HCT116 (cell line): ENCODE data around the gene COA1. TPM values are rescaled to one million over a fixed set of nuclear protein-coding genes. Genes with fewer than 3 reads are reported as not detected.

Experiments
- ATAC-seq: fragments of 200-7000 bp; cut with Tn5 transposase; 2 replicates; pipeline ENCODE4 v1.9.1; 2020; ENCODE audit warnings: mild to moderate bottlenecking, moderate library complexity
- BruUV-seq: library from RNA; stranded (reverse); fragments of 400-500 nt; replicated peaks from 2 replicates; lab custom pipeline; 2021; lab: Mats Ljungman, UMichigan
- CTCF ChIA-PET: fragments of 300-600 bp; sonication (Branson Sonifier 250); formaldehyde crosslinking; loops from one replicate; lab custom pipeline; 2021; ENCODE audit warnings: antibody characterized with exemption; lab: Charles Lee
- POLR2A ChIA-PET: fragments of 300-600, 350-600 bp; sonication (Branson Sonifier 250); formaldehyde crosslinking; loops from one replicate; lab custom pipeline; 2021; ENCODE audit warnings: antibody characterized with exemption; lab: Charles Lee
- RAD21 ChIA-PET, 2 experiments: fragments of 300-600 bp; sonication (Branson Sonifier 250); formaldehyde crosslinking; loops; one replicate each; lab custom pipeline; 2023; ENCODE audit warnings: low total read pairs in 2 of 2; ENCODE audit not compliant: uncharacterized antibody in 2 of 2, unreplicated experiment in 2 of 2, low non-redundant PET in 1 of 2; lab: Charles Lee
- DNase-seq: peaks from one replicate; pipeline ENCODE4 v3.0.0-alpha.2; 2010; ENCODE audit warnings: low read depth, low spot score
- H2AFZ ChIP-seq: fragments of 200-600 bp; shearing (Covaris generic), sonication (generic); 2 replicates; pipeline ENCODE4 v1.6.1; 2017; ENCODE audit warnings: low read depth, mixed run types, mixed read lengths, antibody characterized with exemption, low read length; ENCODE audit not compliant: poor library complexity, severe bottlenecking
- H3K27ac ChIP-seq: 2 replicates; pipeline ENCODE4 v1.5.1; 2012; ENCODE audit warnings: low read depth, low read length
- H3K27me3 ChIP-seq: fragments of 200-600 bp; sonication (generic); 2 replicates; pipeline ENCODE4 v1.6.1; 2016; ENCODE audit warnings: mixed run types, low read length, mixed read lengths; ENCODE audit not compliant: insufficient read depth
- H3K36me3 ChIP-seq, 2 experiments: fragments of 200-500 bp in 1 of 2; fragments of 200-600 bp in 1 of 2; sonication (Bioruptor generic) in 1 of 2; sonication (generic) in 1 of 2; 2 replicates each; pipeline versions ENCODE4 v1.5.1 to v1.6.1; 2014 to 2016; ENCODE audit warnings: low read length in 2 of 2, inconsistent platforms in 1 of 2, mixed read lengths in 1 of 2, mixed run types in 1 of 2; ENCODE audit not compliant: insufficient read depth in 2 of 2, control insufficient read depth in 1 of 2
- H3K4me1 ChIP-seq, 2 experiments: fragments of 200-600 bp in 1 of 2; sonication (generic) in 1 of 2; 2 replicates each; pipeline versions ENCODE4 v1.5.1 to v1.6.1; 2012 to 2017; ENCODE audit warnings: low read length in 2 of 2, inconsistent platforms in 1 of 2, mild to moderate bottlenecking in 1 of 2, mixed read lengths in 1 of 2, mixed run types in 1 of 2, moderate library complexity in 1 of 2; ENCODE audit not compliant: insufficient read depth in 2 of 2, control insufficient read depth in 1 of 2
- H3K4me2 ChIP-seq: fragments of 200-600 bp; sonication (generic); 2 replicates; pipeline ENCODE4 v1.6.1; 2017; ENCODE audit warnings: mixed run types, low read length, mixed read lengths
- H3K4me3 ChIP-seq, 2 experiments: fragments of 200-600 bp in 1 of 2; sonication (generic) in 1 of 2; replicated peaks in 1 of 2; 2 replicates each; pipeline ENCODE4 v1.5.1; 2011 to 2016; ENCODE audit warnings: low read length in 2 of 2, control low read depth in 1 of 2, low read depth in 1 of 2, mild to moderate bottlenecking in 1 of 2, mixed read lengths in 1 of 2, mixed run types in 1 of 2
- H3K79me2 ChIP-seq: fragments of 200-600 bp; sonication (generic); 2 replicates; pipeline ENCODE4 v1.6.1; 2017; ENCODE audit warnings: mild to moderate bottlenecking, mixed run types, low read length, moderate library complexity, mixed read lengths; ENCODE audit not compliant: insufficient read depth
- H3K9ac ChIP-seq: fragments of 200-600 bp; sonication (generic); 2 replicates; pipeline ENCODE4 v1.6.1; 2016; ENCODE audit warnings: low read length, mixed read lengths
- H3K9me2 ChIP-seq: fragments of 200-600 bp; sonication (generic), shearing (Covaris generic); 2 replicates; pipeline ENCODE4 v1.6.1; 2017; ENCODE audit warnings: mixed run types, mild to moderate bottlenecking, moderate library complexity; ENCODE audit not compliant: insufficient read depth
- H3K9me3 ChIP-seq, 2 experiments: fragments of 200-500 bp in 1 of 2; fragments of 200-600 bp in 1 of 2; sonication (Bioruptor generic) in 1 of 2; sonication (generic) in 1 of 2; 2 replicates each; pipeline ENCODE4 v1.6.1; 2014 to 2017; ENCODE audit warnings: low read length in 2 of 2, mixed read lengths in 2 of 2, inconsistent platforms in 1 of 2, low read depth in 1 of 2, mild to moderate bottlenecking in 1 of 2, mixed run types in 1 of 2, moderate library complexity in 1 of 2; ENCODE audit not compliant: control insufficient read depth in 1 of 2, insufficient read depth in 1 of 2
- H4K20me1 ChIP-seq: fragments of 200-600 bp; sonication (generic), shearing (Covaris generic); 2 replicates; pipeline ENCODE4 v1.6.1; 2017; ENCODE audit warnings: mixed run types, mild to moderate bottlenecking, moderate library complexity; ENCODE audit not compliant: insufficient read depth
- CTCF ChIP-seq, 3 experiments: fragments of 200-600 bp in 1 of 3; sonication (generic) in 1 of 3; IDR thresholded peaks in 2 of 3; conservative IDR thresholded peaks in 1 of 3; 2 replicates each; pipeline ENCODE4 v1.5.1; 2012 to 2017; ENCODE audit warnings: low read depth in 2 of 3, low read length in 2 of 3, antibody characterized with exemption in 1 of 3, borderline replicate concordance in 1 of 3, control low read depth in 1 of 3, mild to moderate bottlenecking in 1 of 3, mixed read lengths in 1 of 3, mixed run types in 1 of 3, moderate library complexity in 1 of 3; ENCODE audit not compliant: insufficient read depth in 1 of 3
- RAD21 ChIP-seq: IDR thresholded peaks from 2 replicates; pipeline ENCODE4 v1.6.1; 2012; ENCODE audit warnings: low read depth, mild to moderate bottlenecking
- SIN3A ChIP-seq: IDR thresholded peaks from 2 replicates; pipeline ENCODE4 v1.6.1; 2012; ENCODE audit warnings: low read depth
- TCF7L2 ChIP-seq: IDR thresholded peaks from 2 replicates; pipeline ENCODE4 v1.7.0; 2011; ENCODE audit warnings: borderline replicate concordance, inconsistent platforms; ENCODE audit not compliant: insufficient read depth, insufficient read length; ENCODE audit errors: extremely low read depth
- intact Hi-C: fragments of 100-400 bp; cut with micrococcal nuclease; formaldehyde crosslinking; loops from 2 replicates; pipeline ENCODE4 v1.10.0; 2022
- total RNA-seq: library from RNA; stranded (reverse); gene quantifications from one replicate; pipeline ENCODE4 v1.2.1, GENCODE V29; 2021; ENCODE audit not compliant: unreplicated experiment

Gene COA1
- total RNA-seq, 1 experiment from 2014 or later: 78.5 TPM

- Histone ChIP-seq H3K27ac (no peak overlapping the region), H3K4me2 (no peak overlapping the region), H2AFZ (no peak overlapping the region), H3K4me3 (no peak overlapping the region), H3K79me2 (peaks cover 88% of the 10 kb centered on the region), H3K36me3 (no peaks in the 10 kb centered on the region), H3K9me3 (no peaks in the 10 kb centered on the region), H3K4me1 (no peaks in the 10 kb centered on the region), H3K27me3 (no peaks in the 10 kb centered on the region), H3K9ac (no peak overlapping the region), H3K9me2 (no peaks in the 10 kb centered on the region), H4K20me1 (peaks cover 16% of the 10 kb centered on the region; the same call in 1 of the 2 replicates)
- ChIA-PET POLR2A (interaction anchor here (4.8 kb wide), 1 partner anchor 119 kb away, joined by 46 read pairs; the partner anchor contains the start of gene STK17A), CTCF (interaction anchor here (0.8 to 4.9 kb wide), 2 partner anchors 120 to 137 kb away, joined by 3 to 194 read pairs; partner anchors contain the start of gene STK17A), RAD21 (interaction anchor here in 1 of 2 experiments (4.3 kb wide), 1 partner anchor 119 kb away, joined by 35 read pairs; the partner anchor contains the start of gene STK17A)
- BruUV-seq: no TSS peak
- no peak for TF ChIP-seq TCF7L2
- TF ChIP-seq SIN3A: no peak
- no peak for TF ChIP-seq RAD21
- no peak for TF ChIP-seq CTCF (IDR thresholded peaks at IDR 0.05 in 2 of 3, conservative IDR thresholded peaks at IDR 0.05 in 1 of 3; ENCODE audit: borderline replicate concordance in 1 of 3, insufficient read depth in 1 of 3, low read depth in 2 of 3, low read length in 2 of 3)
- ATAC-seq (no peak), DNase-seq (no peak)
- intact Hi-C loops: loop anchor here (2.0 to 5.0 kb wide), 2 partner anchors 244 to 761 kb away; no protein-coding TSS in a partner anchor
Measured at GRCh38 chr7:43701500-43701854, 27.8 kb downstream of the COA1 start.
